SU-DHL-6 (cell line): ENCODE results near the gene TBCCD1.

ENCODE experiments used
- EZH2phosphoT487 ChIP-seq: fragments of 200-600 bp; sonication (generic), shearing (Covaris generic); conservative IDR thresholded peaks from 2 replicates; pipeline ENCODE4 v1.6.1; 2018; ENCODE audit warnings: mild to moderate bottlenecking, antibody characterized with exemption, low read length, moderate library complexity, mixed read lengths
- TF ChIP-seq, protein P1 (sequence below): fragments of 200-600 bp; sonication (generic); IDR thresholded peaks from one replicate; pipeline ENCODE4 v1.5.1; 2017; ENCODE audit warnings: antibody characterized with exemption, mild to moderate bottlenecking, low read length, moderate library complexity; ENCODE audit not compliant: insufficient read depth, poor library complexity, severe bottlenecking

- TF ChIP-seq, protein P1, sequence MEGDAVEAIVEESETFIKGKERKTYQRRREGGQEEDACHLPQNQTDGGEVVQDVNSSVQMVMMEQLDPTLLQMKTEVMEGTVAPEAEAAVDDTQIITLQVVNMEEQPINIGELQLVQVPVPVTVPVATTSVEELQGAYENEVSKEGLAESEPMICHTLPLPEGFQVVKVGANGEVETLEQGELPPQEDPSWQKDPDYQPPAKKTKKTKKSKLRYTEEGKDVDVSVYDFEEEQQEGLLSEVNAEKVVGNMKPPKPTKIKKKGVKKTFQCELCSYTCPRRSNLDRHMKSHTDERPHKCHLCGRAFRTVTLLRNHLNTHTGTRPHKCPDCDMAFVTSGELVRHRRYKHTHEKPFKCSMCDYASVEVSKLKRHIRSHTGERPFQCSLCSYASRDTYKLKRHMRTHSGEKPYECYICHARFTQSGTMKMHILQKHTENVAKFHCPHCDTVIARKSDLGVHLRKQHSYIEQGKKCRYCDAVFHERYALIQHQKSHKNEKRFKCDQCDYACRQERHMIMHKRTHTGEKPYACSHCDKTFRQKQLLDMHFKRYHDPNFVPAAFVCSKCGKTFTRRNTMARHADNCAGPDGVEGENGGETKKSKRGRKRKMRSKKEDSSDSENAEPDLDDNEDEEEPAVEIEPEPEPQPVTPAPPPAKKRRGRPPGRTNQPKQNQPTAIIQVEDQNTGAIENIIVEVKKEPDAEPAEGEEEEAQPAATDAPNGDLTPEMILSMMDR = no peak
- TF ChIP-seq EZH2phosphoT487 = no peak
Observed at GRCh38 chr3:186564586-186564985, 2.6 kb downstream of the TBCCD1 start.
